ENCODE data around the gene DMAC2L. TPM values are rescaled to one million over a fixed set of nuclear protein-coding genes. Genes with fewer than 3 reads are reported as not detected.

The DMAC2L gene
- polyA plus RNA-seq, 1 donor from 2014 or later: 17.1 TPM

GRCh38 chr14:50319721-50320120 lies 7.6 kb downstream of the DMAC2L start:
- Histone ChIP-seq H3K27ac (ENCODE audit: low read length) (no peak overlapping the region), H3K9ac (ENCODE audit: low read length) (no peak overlapping the region), H3K4me3 (ENCODE audit: low read length) (no peak overlapping the region), H3K4me2 (ENCODE audit: low read length) (no peak overlapping the region), H3K9me3 (ENCODE audit: low read length) (no peaks in the 10 kb centered on the region), H4K20me1 (ENCODE audit: insufficient read depth) (no peaks in the 10 kb centered on the region), H3F3A (ENCODE audit: insufficient read depth, low read length, poor library complexity, severe bottlenecking) (peaks cover 4% of the 10 kb centered on the region), H2AFZ (ENCODE audit: low read depth, low read length) (no peak overlapping the region), H3K79me2 (replicated peaks; ENCODE audit: insufficient read depth, low read length) (peaks cover 12% of the 10 kb centered on the region), H3K9me2 (ENCODE audit: insufficient read depth, low read length) (no peaks in the 10 kb centered on the region), H3K36me3 (ENCODE audit: insufficient read depth, low read length) (no peaks in the 10 kb centered on the region), H3K27me3 (ENCODE audit: insufficient read depth, low read depth, low read length) (no peaks in the 10 kb centered on the region)
- TF ChIP-seq EZH2 (IDR thresholded peaks at IDR 0.05; ENCODE audit: borderline replicate concordance, insufficient read depth, low read length, poor library complexity, severe bottlenecking) (no peak), RAD21 (conservative IDR thresholded peaks at IDR 0.05) (no peak), TAF1 (IDR thresholded peaks at IDR 0.05; ENCODE audit: low read depth) (no peak), SMC3 (conservative IDR thresholded peaks at IDR 0.05; ENCODE audit: poor library complexity) (no peak), EP300 (conservative IDR thresholded peaks at IDR 0.05; ENCODE audit: poor library complexity, severe bottlenecking) (no peak), REST (IDR thresholded peaks at IDR 0.05; ENCODE audit: borderline replicate concordance) (no peak), MXI1 (conservative IDR thresholded peaks at IDR 0.05; ENCODE audit: poor library complexity, severe bottlenecking) (no peak), POLR2AphosphoS5 (IDR thresholded peaks at IDR 0.05) (no peak)
- TF ChIP-seq, protein P1, sequence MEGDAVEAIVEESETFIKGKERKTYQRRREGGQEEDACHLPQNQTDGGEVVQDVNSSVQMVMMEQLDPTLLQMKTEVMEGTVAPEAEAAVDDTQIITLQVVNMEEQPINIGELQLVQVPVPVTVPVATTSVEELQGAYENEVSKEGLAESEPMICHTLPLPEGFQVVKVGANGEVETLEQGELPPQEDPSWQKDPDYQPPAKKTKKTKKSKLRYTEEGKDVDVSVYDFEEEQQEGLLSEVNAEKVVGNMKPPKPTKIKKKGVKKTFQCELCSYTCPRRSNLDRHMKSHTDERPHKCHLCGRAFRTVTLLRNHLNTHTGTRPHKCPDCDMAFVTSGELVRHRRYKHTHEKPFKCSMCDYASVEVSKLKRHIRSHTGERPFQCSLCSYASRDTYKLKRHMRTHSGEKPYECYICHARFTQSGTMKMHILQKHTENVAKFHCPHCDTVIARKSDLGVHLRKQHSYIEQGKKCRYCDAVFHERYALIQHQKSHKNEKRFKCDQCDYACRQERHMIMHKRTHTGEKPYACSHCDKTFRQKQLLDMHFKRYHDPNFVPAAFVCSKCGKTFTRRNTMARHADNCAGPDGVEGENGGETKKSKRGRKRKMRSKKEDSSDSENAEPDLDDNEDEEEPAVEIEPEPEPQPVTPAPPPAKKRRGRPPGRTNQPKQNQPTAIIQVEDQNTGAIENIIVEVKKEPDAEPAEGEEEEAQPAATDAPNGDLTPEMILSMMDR (IDR thresholded peaks at IDR 0.05; ENCODE audit: poor library complexity, severe bottlenecking): no peak

- H3K27me3 ChIP-seq (ENCODE audit: insufficient read depth, low read depth, low read length): no peaks in the 10 kb centered on the region
- H3K4me3 ChIP-seq (ENCODE audit: low read length): no peak overlapping the region
- H3K79me2 ChIP-seq (replicated peaks; ENCODE audit: insufficient read depth, low read length): peaks cover 12% of the 10 kb centered on the region
- no peaks in the 10 kb centered on the region for H3K9me3 ChIP-seq (ENCODE audit: low read length)
- H3K4me2 ChIP-seq (ENCODE audit: low read length): no peak overlapping the region
- TF ChIP-seq, protein P1 (IDR thresholded peaks at IDR 0.05; ENCODE audit: poor library complexity, severe bottlenecking): no peak
- TF ChIP-seq REST (IDR thresholded peaks at IDR 0.05; ENCODE audit: borderline replicate concordance) (no peak), RAD21 (conservative IDR thresholded peaks at IDR 0.05) (no peak), EZH2 (IDR thresholded peaks at IDR 0.05; ENCODE audit: borderline replicate concordance, insufficient read depth, low read length, poor library complexity, severe bottlenecking) (no peak), MXI1 (conservative IDR thresholded peaks at IDR 0.05; ENCODE audit: poor library complexity, severe bottlenecking) (no peak), SMC3 (conservative IDR thresholded peaks at IDR 0.05; ENCODE audit: poor library complexity) (no peak), TAF1 (IDR thresholded peaks at IDR 0.05; ENCODE audit: low read depth) (no peak), POLR2AphosphoS5 (IDR thresholded peaks at IDR 0.05) (no peak)
- H4K20me1 ChIP-seq (ENCODE audit: insufficient read depth): no peaks in the 10 kb centered on the region
- H3K36me3 ChIP-seq (ENCODE audit: insufficient read depth, low read length): no peaks in the 10 kb centered on the region
- no peaks in the 10 kb centered on the region for H3K9me2 ChIP-seq (ENCODE audit: insufficient read depth, low read length)
- no peak overlapping the region for H2AFZ ChIP-seq (ENCODE audit: low read depth, low read length)
- H3K9ac ChIP-seq (ENCODE audit: low read length): peak overlapping the region; percentile 36
- peaks cover 4% of the 10 kb centered on the region for H3F3A ChIP-seq (ENCODE audit: insufficient read depth, low read length, poor library complexity, severe bottlenecking)
- peak overlapping the region; percentile 28 for H3K27ac ChIP-seq (ENCODE audit: low read length)
These were observed 8.2 kb downstream of the DMAC2L start for GRCh38 chr14:50320283-50320682.
